NCI-H2196 treated with DMSO at 0.1 percent for 48 hours (cell line): ENCODE data around the gene KANSL1.

Experiments
- DNase-seq: peaks from one replicate; lab custom pipeline; 2025; ENCODE audit not compliant: unreplicated experiment; lab: John Stamatoyannopoulos, UW

The KANSL1 gene

GRCh38 chr17:45985447-45985846 lies 207.8 kb downstream of the KANSL1 start:
- no peak for DNase-seq

GRCh38 chr17:45984368-45984767 lies 208.9 kb downstream of the KANSL1 start:
- DNase-seq: no peak

DNA sequence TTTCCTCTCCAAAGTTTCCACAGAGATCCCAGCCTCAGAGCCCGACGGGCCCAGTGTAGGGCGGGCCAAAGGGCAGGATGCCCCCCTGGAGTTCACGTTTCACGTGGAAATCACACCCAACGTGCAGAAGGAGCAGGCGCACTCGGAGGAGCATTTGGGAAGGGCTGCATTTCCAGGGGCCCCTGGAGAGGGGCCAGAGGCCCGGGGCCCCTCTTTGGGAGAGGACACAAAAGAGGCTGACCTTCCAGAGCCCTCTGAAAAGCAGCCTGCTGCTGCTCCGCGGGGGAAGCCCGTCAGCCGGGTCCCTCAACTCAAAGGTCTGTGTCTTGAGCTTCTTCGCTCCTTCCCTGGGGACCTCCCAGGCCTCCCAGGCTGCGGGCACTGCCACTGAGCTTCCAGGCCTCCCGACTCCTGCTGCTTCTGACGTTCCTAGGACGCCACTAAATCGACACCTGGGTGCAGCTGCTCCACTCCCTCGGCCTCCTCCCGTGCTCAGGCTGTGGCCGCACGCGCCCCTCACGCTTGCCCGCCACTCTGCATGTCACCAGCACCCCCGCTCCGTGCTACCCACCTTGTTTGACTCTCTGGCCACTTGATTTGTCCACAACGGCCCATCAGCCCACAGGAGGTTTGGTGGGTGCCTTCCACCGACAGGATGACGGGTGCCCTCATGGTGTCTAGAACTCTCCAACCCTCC lies 209.5 kb downstream of the KANSL1 start:
- no peak for DNase-seq

- DNase-seq: no peak
These were observed 210.2 kb downstream of the KANSL1 start for GRCh38 chr17:45982791-45983613.

DNA sequence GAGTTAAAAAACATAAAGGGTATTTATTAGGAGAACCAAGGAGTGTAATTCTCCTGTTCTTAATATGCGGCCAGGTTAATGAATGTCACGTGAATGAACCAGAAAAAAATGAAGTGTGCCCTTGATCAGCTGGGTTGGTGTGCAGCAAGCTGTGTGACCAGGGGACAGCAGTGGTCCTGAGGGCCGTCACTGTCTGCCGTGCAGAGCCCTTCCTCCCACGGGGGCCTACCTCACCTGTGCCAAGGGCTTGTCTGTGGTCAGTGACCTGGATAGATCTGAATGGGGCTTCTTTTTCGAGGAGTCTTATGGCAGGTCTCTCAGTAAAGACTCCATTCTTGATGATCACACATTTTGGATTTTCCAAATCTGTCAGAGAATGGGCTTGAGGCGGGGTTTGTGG lies 211.9 kb downstream of the KANSL1 start:
- no peak for DNase-seq

DNA sequence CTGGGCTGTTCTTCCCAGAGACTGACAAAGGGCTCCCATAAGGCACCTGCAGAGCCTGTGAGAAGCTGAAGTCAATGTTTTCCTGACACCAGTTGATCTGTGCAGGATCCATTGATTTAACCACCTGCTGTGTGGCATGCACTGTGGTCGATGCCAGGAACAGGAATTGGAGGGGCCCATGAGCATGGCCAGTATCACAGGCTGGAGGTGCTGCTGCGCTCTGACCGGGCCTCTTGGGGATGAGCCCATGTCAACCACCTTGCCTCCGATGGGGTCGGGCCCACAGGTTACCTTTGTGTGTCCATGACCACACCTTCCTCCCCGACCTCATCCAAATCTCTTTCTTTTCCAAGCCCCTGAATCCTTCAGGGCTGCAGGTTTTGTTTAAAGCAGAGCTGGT lies 212.4 kb downstream of the KANSL1 start:
- no peak for DNase-seq
